Testis (tissue), 2 donors: Measurements from ENCODE around the gene TCF7L2.

Experiments used
- CTCF ChIP-seq, 3 experiments: fragments of 450-650 bp in 2 of 3; fragments of 200-600 bp in 1 of 3; sonication (generic) in 1 of 3; IDR thresholded peaks; one replicate each; pipeline ENCODE4 v1.5.1; 2016 to 2019; ENCODE audit warnings: antibody characterized with exemption in 3 of 3, mild to moderate bottlenecking in 2 of 3, moderate library complexity in 1 of 3
- POLR2A ChIP-seq: fragments of 450-650 bp; IDR thresholded peaks from one replicate; pipeline ENCODE4 v1.6.1; 2017; ENCODE audit warnings: antibody characterized with exemption, mild to moderate bottlenecking, moderate library complexity

DNA sequence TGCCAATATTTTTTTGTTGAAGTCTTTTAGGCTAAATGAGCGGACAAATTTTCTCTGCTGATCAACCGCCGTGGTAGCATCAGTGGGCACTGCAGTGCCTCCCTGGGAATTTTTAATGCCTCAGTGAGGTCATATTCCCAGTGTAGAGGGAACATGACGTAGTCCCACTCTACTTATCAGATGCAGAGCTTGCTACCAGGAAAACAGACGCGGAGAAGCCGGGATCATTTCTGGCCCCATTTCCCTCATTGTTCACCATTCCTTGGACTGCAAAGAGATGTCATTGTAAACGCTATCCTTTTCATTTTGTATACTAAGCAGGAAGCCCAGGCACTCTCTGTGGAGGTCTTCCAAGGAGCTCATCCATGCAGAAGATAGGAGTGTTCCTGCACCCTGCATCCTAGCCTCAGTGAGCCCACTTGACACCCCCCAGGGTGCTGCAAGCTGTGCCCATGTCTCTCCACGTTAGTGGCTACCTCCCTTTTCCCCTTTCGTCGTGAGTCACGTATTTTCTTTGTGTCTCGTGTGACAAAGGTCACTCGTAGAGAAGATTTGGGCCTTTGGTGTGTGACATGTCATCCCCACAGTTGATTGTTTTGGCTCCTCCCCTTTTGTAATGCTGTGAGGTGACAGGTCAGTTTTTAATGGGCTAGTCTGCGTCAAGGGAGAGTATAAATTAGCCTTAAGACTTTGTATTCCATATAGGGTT is 145.5 kb downstream of the TCF7L2 start:
- TF ChIP-seq CTCF (IDR thresholded peaks at IDR 0.05), result no peak
- TF ChIP-seq POLR2A, result no peak
